HepG2 (cell line): ENCODE results near the gene PSENEN.

Experiments
- GLI4 ChIP-seq: sonication (generic); formaldehyde crosslinking; IDR thresholded peaks from 2 replicates; pipeline ENCODE4 v1.5.1; 2020; ENCODE audit warnings: missing genetic modification reagents, mild to moderate bottlenecking, moderate library complexity, borderline replicate concordance
- PATZ1 ChIP-seq: sonication (generic); formaldehyde crosslinking; IDR thresholded peaks from 2 replicates; pipeline ENCODE4 v1.4.0; 2020; ENCODE audit warnings: missing genetic modification reagents
- ZBTB38 ChIP-seq: sonication (generic); formaldehyde crosslinking; IDR thresholded peaks from 2 replicates; pipeline ENCODE4 v1.5.1; 2020; ENCODE audit warnings: mild to moderate bottlenecking, missing genetic modification reagents
- ZNF703 ChIP-seq: sonication (generic); formaldehyde crosslinking; IDR thresholded peaks from 2 replicates; pipeline ENCODE4 v1.5.1; 2020; ENCODE audit warnings: missing genetic modification reagents, mild to moderate bottlenecking, moderate library complexity, borderline replicate concordance

- TF ChIP-seq PATZ1 (CRISPR knock-in tag) (no peak), ZNF703 (CRISPR knock-in tag) (no peak), GLI4 (CRISPR knock-in tag) (no peak), ZBTB38 (CRISPR knock-in tag) (no peak)
Measured at GRCh38 chr19:35712567-35713505, 32.6 kb upstream of the PSENEN start.
